Measurements from ENCODE around the gene MED27. TPM values are rescaled to one million over a fixed set of nuclear protein-coding genes. Genes with fewer than 3 reads are reported as not detected.

Gene MED27
- total RNA-seq, 2 donors from 2014 or later: 19.2 to 34.6 TPM

DNA sequence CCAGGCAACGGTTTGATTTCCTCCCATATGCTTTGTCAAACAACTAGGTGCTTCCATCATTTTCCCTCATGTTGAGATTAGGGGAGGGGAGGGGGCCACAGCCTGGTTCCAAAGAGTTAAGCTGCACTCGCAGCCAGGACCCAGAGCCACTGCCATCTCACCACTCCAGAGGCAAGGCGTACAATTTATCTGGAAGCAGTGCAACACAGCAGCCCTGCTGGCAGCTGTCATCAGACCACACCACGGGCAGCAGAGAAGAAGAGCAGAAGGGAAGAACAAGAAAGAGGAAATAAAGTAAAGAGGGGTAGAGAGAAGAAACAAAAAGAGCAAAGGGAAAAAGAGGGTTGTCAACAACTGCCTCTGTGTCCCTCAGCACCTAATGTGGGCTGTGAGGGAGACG, 38.9 kb downstream of the MED27 start:
- ATAC-seq (replicated peaks): no peak
- Mint-ChIP-seq H3K4me1 (peaks cover 12% of the 10 kb centered on the region), H3K27me3 (no peaks in the 10 kb centered on the region), H3K4me3 (no peak overlapping the region), H3K27ac (peak overlapping the region; percentile 1), H3K9me3 (no peaks in the 10 kb centered on the region), H3K36me3 (ENCODE audit: low read depth) (no peaks in the 10 kb centered on the region)

DNA sequence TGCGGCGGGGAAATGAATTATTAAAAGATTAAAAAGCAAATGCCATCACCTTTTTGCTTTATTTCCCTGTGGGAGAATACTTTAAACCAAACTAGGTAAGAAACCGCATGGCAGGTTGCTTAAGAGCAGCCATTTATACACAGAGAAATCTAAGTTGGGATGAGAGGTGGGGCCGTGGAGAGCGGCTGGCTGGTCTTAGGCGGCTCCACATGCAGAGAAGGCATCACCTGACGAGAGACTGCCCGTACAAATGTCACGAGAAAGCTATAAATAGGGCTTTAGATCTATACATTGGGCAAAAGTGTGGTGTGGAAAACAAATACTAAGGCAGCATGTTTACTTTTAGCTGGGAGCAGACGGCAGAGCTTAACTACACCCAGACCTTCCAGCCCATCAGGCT, 39.4 kb downstream of the MED27 start:
- Mint-ChIP-seq H3K36me3 (ENCODE audit: low read depth) (no peaks in the 10 kb centered on the region), H3K4me1 (peaks cover 12% of the 10 kb centered on the region), H3K27me3 (no peaks in the 10 kb centered on the region), H3K9me3 (no peaks in the 10 kb centered on the region), H3K4me3 (no peak overlapping the region), H3K27ac (peak overlapping the region; percentile 1)
- no peak for ATAC-seq (replicated peaks)

DNA sequence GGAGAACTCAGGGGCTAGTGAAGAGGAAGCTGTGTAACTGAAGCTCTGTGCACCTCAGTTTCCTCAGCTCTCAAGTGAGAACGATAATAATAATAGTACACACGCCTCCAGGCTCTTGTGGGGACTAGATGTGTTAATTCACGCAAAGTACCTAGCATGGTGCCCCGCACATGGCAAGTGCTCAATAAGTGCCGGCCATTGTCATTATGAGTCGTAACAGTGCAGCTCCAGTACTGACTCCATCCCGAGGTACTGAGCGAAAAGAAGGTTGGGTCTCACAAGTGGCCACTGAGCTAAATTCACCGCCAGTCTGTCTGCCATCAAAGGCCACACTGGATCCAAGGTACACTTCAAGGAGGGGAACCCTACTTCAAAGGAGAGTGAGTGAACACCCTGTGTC, 40.4 kb downstream of the MED27 start:
- no peak for ATAC-seq (replicated peaks)
- no peak overlapping the region for H3K27ac Mint-ChIP-seq
- peaks cover 12% of the 10 kb centered on the region for H3K4me1 Mint-ChIP-seq
- no peak overlapping the region for H3K4me3 Mint-ChIP-seq
- no peaks in the 10 kb centered on the region for H3K27me3 Mint-ChIP-seq
- no peaks in the 10 kb centered on the region for H3K9me3 Mint-ChIP-seq
- no peaks in the 10 kb centered on the region for H3K36me3 Mint-ChIP-seq (ENCODE audit: low read depth)

DNA sequence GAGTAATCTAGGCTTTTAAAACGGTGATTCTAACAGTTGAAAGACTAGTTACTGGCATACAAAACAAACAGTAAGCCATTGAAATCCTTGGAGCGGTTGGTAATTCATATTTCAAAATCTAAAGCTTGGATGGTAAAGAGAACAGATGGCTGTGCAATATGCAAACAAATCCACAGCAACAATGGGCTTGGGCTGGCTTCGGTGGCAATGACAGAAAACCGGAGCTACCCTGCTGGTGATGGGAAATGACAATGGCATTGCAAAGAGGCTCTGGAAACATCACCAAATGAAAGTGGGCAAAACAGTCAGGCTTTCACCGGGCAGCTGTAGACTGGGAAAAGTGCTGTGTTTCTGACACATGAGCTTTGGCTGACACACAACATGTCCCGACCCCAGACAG, 42.2 kb downstream of the MED27 start:
- H3K27ac Mint-ChIP-seq: no peak overlapping the region
- no peak for ATAC-seq (replicated peaks)
- no peaks in the 10 kb centered on the region for H3K36me3 Mint-ChIP-seq (ENCODE audit: low read depth)
- H3K4me3 Mint-ChIP-seq: no peak overlapping the region
- no peaks in the 10 kb centered on the region for H3K27me3 Mint-ChIP-seq
- H3K9me3 Mint-ChIP-seq: no peaks in the 10 kb centered on the region
- H3K4me1 Mint-ChIP-seq: peaks cover 18% of the 10 kb centered on the region

DNA sequence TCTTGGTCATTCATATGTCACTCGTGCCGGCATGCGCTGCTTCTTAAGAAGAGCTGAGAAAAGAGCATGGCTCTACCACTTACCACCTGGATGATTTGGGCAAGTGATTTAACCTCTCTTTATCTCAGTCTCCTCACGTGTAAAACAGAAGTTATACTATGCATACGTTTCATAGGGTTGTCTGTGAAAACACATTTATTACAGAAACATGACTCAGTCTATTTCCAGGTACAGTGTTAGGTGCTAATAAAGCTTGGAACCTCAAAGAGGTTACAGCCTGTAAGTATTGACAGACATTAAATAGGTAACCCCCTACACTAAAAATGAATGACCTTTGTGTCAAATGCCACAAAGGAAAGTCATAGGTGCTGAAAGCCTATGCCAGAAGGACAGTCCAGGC, 43.1 kb downstream of the MED27 start:
- no peaks in the 10 kb centered on the region for H3K27me3 Mint-ChIP-seq
- no peak overlapping the region for H3K27ac Mint-ChIP-seq
- H3K4me1 Mint-ChIP-seq: peaks cover 18% of the 10 kb centered on the region
- ATAC-seq (replicated peaks): no peak
- H3K4me3 Mint-ChIP-seq: no peak overlapping the region
- no peaks in the 10 kb centered on the region for H3K36me3 Mint-ChIP-seq (ENCODE audit: low read depth)
- no peaks in the 10 kb centered on the region for H3K9me3 Mint-ChIP-seq

DNA sequence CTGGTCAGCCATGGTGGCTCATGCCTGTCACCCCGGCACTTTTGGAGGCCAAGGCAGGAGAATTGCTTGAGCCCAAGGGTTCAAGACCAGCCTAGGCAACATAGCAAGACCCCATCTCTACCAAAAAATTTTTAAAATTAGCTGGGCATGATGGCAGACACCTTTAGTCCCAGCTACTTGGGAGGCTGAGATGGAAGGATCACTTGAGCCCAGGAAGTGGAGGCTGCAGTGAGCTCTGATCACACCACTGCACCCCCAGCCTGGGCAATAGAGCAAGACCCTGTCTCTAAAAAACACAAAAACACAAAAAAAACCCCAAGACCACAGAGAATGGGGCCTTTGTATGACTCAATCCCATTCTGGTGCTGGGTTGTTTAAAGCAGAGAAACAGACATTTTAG, 44.0 kb downstream of the MED27 start:
- no peaks in the 10 kb centered on the region for H3K9me3 Mint-ChIP-seq
- no peaks in the 10 kb centered on the region for H3K36me3 Mint-ChIP-seq (ENCODE audit: low read depth)
- H3K27me3 Mint-ChIP-seq: no peaks in the 10 kb centered on the region
- H3K4me1 Mint-ChIP-seq: peaks cover 16% of the 10 kb centered on the region
- no peak overlapping the region for H3K4me3 Mint-ChIP-seq
- ATAC-seq (replicated peaks): no peak
- H3K27ac Mint-ChIP-seq: no peak overlapping the region

DNA sequence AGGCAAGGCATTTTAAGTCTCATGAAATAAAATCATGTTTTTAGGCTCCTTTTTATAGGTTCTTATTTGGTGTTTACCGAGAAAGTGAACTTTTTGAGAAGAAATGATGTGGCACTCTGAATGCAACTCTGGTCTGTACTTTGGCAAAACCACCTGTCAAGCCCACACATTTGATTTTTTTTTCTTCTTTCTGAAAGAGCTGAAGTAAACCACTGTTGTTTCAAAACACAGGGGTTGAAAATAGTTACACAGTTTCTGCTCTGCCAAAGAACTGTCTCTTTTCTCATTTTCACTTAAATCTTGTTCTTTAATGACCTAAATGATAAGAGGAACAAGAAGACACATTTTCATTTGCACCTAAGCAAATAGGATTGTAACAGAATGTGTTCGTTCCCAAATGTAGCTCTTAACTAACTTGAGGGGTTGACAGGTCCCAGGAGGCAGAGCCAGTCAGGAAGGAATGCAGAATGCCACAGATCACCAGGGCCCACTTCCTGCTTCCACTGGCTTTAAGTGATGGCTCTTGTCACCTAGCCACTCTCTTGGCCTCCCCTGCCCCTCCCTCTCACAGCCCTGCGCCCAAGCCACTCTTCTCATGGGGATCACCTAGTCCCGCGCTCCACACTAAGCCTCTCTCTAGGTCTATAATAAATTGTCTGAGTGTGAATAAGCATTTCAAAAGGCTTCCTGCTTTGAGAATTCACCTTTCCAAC, 47.3 kb downstream of the MED27 start:
- Mint-ChIP-seq H3K4me3 (no peak overlapping the region), H3K4me1 (peaks cover 24% of the 10 kb centered on the region), H3K27ac (no peak overlapping the region), H3K36me3 (ENCODE audit: low read depth) (no peaks in the 10 kb centered on the region), H3K9me3 (no peaks in the 10 kb centered on the region), H3K27me3 (no peaks in the 10 kb centered on the region)
- peak; percentile 52 for ATAC-seq (replicated peaks)

DNA sequence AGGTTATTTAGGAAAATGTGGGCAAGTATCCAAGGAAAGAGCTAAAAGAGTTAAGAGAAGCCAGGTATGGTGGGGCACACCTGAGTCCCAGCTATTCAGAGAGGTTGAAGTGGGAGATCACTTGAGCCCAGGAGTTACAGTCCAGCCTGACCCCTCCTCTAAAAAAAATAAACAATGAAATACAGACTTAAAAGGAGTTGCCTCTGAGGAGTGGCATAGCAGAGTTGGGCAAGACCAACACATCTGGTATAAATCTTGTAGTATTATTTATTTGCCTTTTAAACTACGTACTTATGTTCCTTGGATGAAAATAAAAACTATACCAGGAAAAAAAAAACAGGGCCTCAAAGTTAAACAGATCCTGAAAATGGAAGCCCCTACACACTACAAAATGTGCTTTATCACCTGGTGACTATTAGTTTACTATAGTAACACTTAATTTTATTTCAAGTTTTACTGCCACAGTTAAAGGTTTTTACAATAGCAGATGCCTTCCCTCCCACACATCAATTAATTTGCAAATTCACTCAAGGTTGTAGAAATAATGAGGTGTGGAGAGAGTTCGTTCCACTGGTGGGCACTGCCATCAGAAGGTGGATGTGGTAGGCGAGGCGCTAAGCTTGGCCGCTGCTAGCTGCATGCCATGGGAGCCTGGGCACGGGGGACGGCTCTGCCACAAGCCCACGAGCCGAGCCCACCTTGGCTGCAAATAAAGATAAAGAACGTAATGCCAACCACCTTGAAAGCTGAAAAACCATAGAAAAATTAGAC, 48.0 kb downstream of the MED27 start:
- no peak overlapping the region for H3K27ac Mint-ChIP-seq
- H3K36me3 Mint-ChIP-seq (ENCODE audit: low read depth): no peaks in the 10 kb centered on the region
- no peak overlapping the region for H3K4me3 Mint-ChIP-seq
- H3K9me3 Mint-ChIP-seq: no peaks in the 10 kb centered on the region
- peaks cover 22% of the 10 kb centered on the region for H3K4me1 Mint-ChIP-seq
- no peaks in the 10 kb centered on the region for H3K27me3 Mint-ChIP-seq
- ATAC-seq (replicated peaks): no peak

DNA sequence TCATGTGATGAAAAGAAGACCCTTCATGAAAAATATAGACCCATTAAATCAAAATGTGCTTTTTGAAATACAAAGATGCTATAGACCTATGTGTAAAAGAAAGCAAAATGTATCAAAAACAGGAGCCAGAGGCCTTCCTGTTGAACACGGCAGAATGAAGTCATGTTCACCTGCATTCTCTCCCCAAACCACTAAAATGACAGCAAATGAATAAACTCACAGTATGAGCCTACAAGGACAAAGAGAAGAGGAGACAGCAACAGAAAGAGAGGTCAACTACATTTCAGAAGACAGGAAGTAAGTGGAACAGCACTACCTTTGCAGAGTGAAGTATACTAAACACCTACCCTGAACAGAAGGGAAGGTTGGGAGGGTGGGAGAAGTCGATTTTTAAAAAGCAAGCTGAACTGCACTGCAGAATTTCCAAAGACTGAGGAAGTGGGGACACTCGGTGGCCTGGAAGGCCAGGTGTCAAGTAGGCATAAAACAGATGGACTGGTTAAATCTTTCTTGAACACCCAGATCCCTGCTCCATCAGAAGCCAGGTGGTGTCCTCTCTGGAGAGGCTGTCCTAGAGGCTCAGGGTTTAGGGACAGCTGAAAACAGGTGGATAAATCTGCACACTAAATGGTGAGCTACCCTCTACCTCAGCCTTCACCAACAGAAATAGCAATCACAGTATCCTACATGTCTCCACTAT, 48.9 kb downstream of the MED27 start:
- peaks cover 21% of the 10 kb centered on the region for H3K4me1 Mint-ChIP-seq
- ATAC-seq (replicated peaks): no peak

DNA sequence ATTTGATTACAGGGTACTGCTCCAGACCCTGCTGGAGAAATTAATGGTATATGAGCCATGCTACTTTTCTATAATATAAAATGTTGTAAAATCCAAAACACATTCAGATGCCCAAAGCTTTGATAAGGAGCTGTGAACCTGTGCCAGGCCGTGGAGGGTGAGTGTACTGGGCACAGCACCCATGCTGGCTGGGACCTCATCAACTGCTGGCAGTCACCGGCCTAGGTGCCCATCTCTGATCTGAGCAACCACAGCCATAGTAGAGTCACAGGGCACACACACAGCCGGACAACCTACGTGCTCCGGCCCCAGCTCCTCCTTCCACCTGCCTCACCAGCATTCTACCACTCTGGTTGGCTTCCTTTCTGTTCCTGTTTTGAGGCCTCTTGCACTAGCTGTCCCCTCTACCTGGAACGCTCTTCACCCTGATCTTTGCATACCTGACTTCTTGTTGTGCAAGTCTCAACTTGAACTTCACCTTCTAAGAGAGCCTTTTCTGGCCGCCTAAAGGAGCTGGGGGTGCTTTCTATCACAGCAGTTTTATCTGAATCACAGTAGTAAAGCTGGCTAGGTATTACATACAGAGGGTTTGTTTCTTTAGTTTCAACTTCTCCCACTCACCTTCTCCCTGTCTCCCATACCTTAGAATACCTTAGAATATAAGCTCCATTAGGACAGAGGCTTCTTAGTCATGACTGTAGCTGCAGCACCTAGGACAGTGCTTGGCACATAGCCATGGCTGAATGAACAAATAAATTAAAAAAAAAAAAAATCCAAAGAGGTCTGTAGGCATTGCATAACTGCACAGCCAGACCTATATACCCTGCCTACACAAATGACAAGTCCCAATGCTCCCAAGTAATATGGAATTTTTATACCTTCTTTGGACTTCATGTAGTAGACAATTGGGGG, 51.7 kb downstream of the MED27 start:
- no peak for ATAC-seq (replicated peaks)
- Mint-ChIP-seq H3K4me3 (no peak overlapping the region), H3K27ac (no peak overlapping the region), H3K36me3 (ENCODE audit: low read depth) (no peaks in the 10 kb centered on the region), H3K9me3 (no peaks in the 10 kb centered on the region), H3K27me3 (no peaks in the 10 kb centered on the region), H3K4me1 (peaks cover 16% of the 10 kb centered on the region)

More for the DNA sequence above, 48.9 kb downstream of the MED27 start:
- Mint-ChIP-seq H3K9me3 (no peaks in the 10 kb centered on the region), H3K36me3 (ENCODE audit: low read depth) (no peaks in the 10 kb centered on the region), H3K27ac (no peak overlapping the region), H3K27me3 (no peaks in the 10 kb centered on the region), H3K4me3 (no peak overlapping the region)

DNA sequence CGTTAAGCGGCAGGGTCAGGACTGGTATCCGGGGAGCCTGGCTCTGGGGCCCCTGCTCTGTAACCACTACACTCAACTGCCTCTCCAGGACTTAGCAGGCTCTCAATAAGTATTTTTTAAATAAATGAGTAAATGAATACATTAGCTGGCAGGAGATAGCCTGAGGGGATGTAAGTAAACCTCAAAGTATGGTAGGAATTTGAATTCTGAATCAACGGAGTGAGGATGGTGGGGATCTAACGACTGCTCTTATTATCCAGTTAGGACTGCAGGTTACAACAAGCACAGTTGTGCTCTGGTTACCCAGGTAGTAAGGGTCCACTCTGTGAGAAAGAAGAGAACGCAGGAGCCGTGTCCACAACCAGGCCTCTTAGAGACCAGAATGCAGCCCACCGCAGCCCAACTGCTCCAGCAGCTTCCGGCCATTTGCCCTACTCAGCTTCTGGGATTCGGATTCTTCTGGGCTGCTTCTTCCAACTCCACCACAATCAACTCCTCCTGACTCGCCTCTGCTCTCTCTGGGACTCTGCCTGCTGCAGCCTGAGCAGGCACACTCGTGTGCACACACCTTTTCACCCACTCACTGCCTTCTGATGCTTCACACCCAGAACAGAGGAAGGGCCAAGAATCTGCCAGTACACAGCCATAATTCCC, 52.6 kb downstream of the MED27 start:
- no peaks in the 10 kb centered on the region for H3K9me3 Mint-ChIP-seq
- no peak overlapping the region for H3K27ac Mint-ChIP-seq
- no peaks in the 10 kb centered on the region for H3K27me3 Mint-ChIP-seq
- no peak for ATAC-seq (replicated peaks)
- H3K4me1 Mint-ChIP-seq: peaks cover 16% of the 10 kb centered on the region
- H3K36me3 Mint-ChIP-seq (ENCODE audit: low read depth): no peaks in the 10 kb centered on the region
- H3K4me3 Mint-ChIP-seq: no peak overlapping the region

DNA sequence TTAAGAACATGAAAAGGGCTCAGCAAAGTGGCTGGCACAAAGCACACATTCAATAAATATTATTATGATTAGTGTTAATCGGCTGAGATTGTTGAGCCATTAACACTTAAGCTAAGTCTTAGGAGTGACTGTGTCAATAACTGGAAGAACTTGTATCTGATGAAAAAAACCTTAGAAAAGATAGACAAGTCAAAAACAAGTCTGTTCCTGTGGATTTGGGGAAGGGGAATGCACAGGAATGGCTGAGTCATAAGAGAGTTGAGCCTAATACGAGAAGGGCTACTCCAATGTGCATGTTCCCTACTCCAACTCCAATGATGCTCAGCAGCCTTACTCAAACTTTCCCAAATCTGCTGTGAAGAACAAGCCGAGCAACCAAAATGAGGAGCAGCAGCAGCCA, 53.9 kb downstream of the MED27 start:
- Mint-ChIP-seq H3K4me3 (no peak overlapping the region), H3K27ac (no peak overlapping the region), H3K27me3 (no peaks in the 10 kb centered on the region), H3K36me3 (ENCODE audit: low read depth) (no peaks in the 10 kb centered on the region), H3K9me3 (no peaks in the 10 kb centered on the region), H3K4me1 (peaks cover 20% of the 10 kb centered on the region)
- ATAC-seq (replicated peaks): no peak

DNA sequence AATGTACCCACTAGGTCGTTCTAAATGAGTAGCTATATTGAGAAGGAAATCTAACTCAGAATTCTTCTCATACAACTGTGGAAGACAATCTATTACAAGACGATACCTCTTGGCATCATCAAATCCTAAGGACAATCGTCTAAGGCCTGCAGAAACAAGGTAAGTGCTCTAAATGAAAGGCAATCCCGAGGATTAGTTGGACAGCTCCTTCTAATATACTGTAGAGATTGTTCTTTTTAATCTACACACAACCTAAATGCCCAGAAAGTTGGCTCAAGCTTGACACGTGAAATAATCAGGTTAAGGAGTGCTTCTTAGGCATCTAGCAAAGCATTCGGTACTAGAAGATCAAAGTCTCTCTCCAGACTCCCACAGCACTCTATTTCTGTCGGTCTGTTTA, 55.1 kb downstream of the MED27 start:
- no peak overlapping the region for H3K27ac Mint-ChIP-seq
- no peaks in the 10 kb centered on the region for H3K27me3 Mint-ChIP-seq
- H3K4me3 Mint-ChIP-seq: no peak overlapping the region
- H3K9me3 Mint-ChIP-seq: no peaks in the 10 kb centered on the region
- no peak for ATAC-seq (replicated peaks)
- peaks cover 19% of the 10 kb centered on the region for H3K4me1 Mint-ChIP-seq
- H3K36me3 Mint-ChIP-seq (ENCODE audit: low read depth): no peaks in the 10 kb centered on the region

Measured in activated T-helper 17 cell treated with anti-CD3 and anti-CD28 coated beads, Interleukin-2, amount 50 U/mL, for 72 hours (primary cell).